B cell (primary cell): Measurements from ENCODE around the gene MIPEP. TPM values are rescaled to one million over a fixed set of nuclear protein-coding genes. Genes with fewer than 3 reads are reported as not detected.

Experiments used
- ATAC-seq: fragments of 200-7000 bp; cut with Tn5 transposase; one replicate; pipeline ENCODE4 v1.10.0; 2021; ENCODE audit warnings: low read depth, mild to moderate bottlenecking, moderate number of reproducible peaks, moderate library complexity
- CTCF ChIA-PET: fragments of 350-600 bp; sonication (Branson Sonifier 250); formaldehyde crosslinking; loops from one replicate; lab custom pipeline; 2021; ENCODE audit warnings: antibody characterized with exemption, inconsistent platforms; lab: Charles Lee
- POLR2A ChIA-PET: fragments of 350-600 bp; sonication (Branson Sonifier 250); formaldehyde crosslinking; loops from one replicate; lab custom pipeline; 2021; ENCODE audit warnings: antibody characterized with exemption; lab: Charles Lee
- DNase-seq: peaks from one replicate; pipeline ENCODE4 v3.0.0; 2013
- H2AFZ ChIP-seq: 2 replicates; pipeline ENCODE4 v1.6.1; 2012; ENCODE audit warnings: mild to moderate bottlenecking, low read depth, low read length; ENCODE audit not compliant: insufficient read depth, poor library complexity, severe bottlenecking
- H3K27ac ChIP-seq, 2 donors: 1 replicate in 1 of 2; 2 replicates in 1 of 2; pipeline ENCODE4 v1.5.1; 2012 to 2013; ENCODE audit warnings: low read length in 2 of 2, mild to moderate bottlenecking in 2 of 2, moderate library complexity in 1 of 2
- H3K27me3 ChIP-seq, 4 experiments: fragments of 200-600 bp in 1 of 4; sonication (generic) in 1 of 4; replicated peaks in 1 of 4; 1 replicate in 2 of 4; 2 replicates in 2 of 4; pipeline versions ENCODE4 v1.6.1 to v1.7.0; 2013 to 2016; ENCODE audit warnings: low read length in 3 of 4, mild to moderate bottlenecking in 2 of 4, mixed read lengths in 1 of 4, moderate library complexity in 1 of 4; ENCODE audit not compliant: insufficient read depth in 4 of 4, control insufficient read depth in 3 of 4; ENCODE audit errors: control extremely low read depth in 1 of 4
- H3K36me3 ChIP-seq, 2 experiments: replicated peaks in 1 of 2; 1 replicate in 1 of 2; 2 replicates in 1 of 2; pipeline versions ENCODE4 v1.6.1 to v1.7.1; 2013; ENCODE audit warnings: low read length in 1 of 2; ENCODE audit not compliant: insufficient read depth in 2 of 2, control insufficient read depth in 1 of 2; ENCODE audit errors: control extremely low read depth in 1 of 2, extremely low read depth in 1 of 2
- H3K4me1 ChIP-seq, 2 donors: fragments of 200-600 bp in 1 of 2; sonication (generic) in 1 of 2; 1 replicate in 1 of 2; 2 replicates in 1 of 2; pipeline versions ENCODE4 v1.5.1 to v1.6.1; 2013 to 2017; ENCODE audit warnings: low read length in 2 of 2; ENCODE audit not compliant: control insufficient read depth in 2 of 2, insufficient read depth in 2 of 2
- H3K4me2 ChIP-seq: replicated peaks from 2 replicates; pipeline ENCODE3; 2012; ENCODE audit warnings: mild to moderate bottlenecking, low read depth, low read length; ENCODE audit not compliant: poor library complexity, severe bottlenecking
- H3K4me3 ChIP-seq, 5 experiments: fragments of 200-600 bp in 1 of 5; sonication (generic) in 1 of 5; 1 replicate in 3 of 5; 2 replicates in 2 of 5; pipeline versions ENCODE4 v1.5.1 to v1.7.0; 2011 to 2016; ENCODE audit warnings: low read length in 4 of 5, mild to moderate bottlenecking in 4 of 5, low read depth in 2 of 5, control low read depth in 1 of 5, moderate library complexity in 1 of 5; ENCODE audit not compliant: insufficient read depth in 1 of 5; ENCODE audit errors: control extremely low read depth in 1 of 5, extremely low read depth in 1 of 5
- H3K79me2 ChIP-seq: fragments of 200-600 bp; sonication (generic); one replicate; pipeline ENCODE4 v1.6.0; 2016; ENCODE audit warnings: low read length; ENCODE audit not compliant: control insufficient read depth, insufficient read depth
- H3K9ac ChIP-seq: fragments of 200-600 bp; sonication (generic); 2 replicates; pipeline ENCODE4 v1.6.1; 2017; ENCODE audit warnings: mild to moderate bottlenecking, low read length, moderate library complexity
- H3K9me3 ChIP-seq, 3 donors: one replicate each; pipeline versions ENCODE4 v1.6.1 to v1.7.1; 2013; ENCODE audit warnings: low read length in 2 of 3; ENCODE audit not compliant: control insufficient read depth in 2 of 3, insufficient read depth in 1 of 3; ENCODE audit errors: control extremely low read depth in 1 of 3
- H4K20me1 ChIP-seq: 2 replicates; pipeline ENCODE4 v1.6.0; 2012; ENCODE audit warnings: mild to moderate bottlenecking, low read length; ENCODE audit not compliant: insufficient read depth, control insufficient read depth, poor library complexity, severe bottlenecking
- H3K27ac Mint-ChIP-seq: one replicate; pipeline ENCODE4 v1.8.0; 2021; ENCODE audit warnings: mixed read lengths
- H3K27me3 Mint-ChIP-seq: one replicate; pipeline ENCODE4 v1.8.0; 2021; ENCODE audit warnings: mixed read lengths
- H3K4me1 Mint-ChIP-seq: one replicate; pipeline ENCODE4 v1.8.0; 2021; ENCODE audit warnings: mixed read lengths
- H3K4me3 Mint-ChIP-seq: one replicate; pipeline ENCODE4 v1.8.0; 2021; ENCODE audit warnings: mixed read lengths
- H3K9me3 Mint-ChIP-seq: one replicate; pipeline ENCODE4 v1.8.0; 2022; ENCODE audit warnings: mixed read lengths; ENCODE audit not compliant: insufficient read depth
- EZH2 ChIP-seq: IDR thresholded peaks from 2 replicates; pipeline ENCODE4 v1.6.1; 2012; ENCODE audit warnings: borderline replicate concordance, low read depth, mild to moderate bottlenecking, moderate library complexity, low read length; ENCODE audit not compliant: insufficient read depth, poor library complexity, severe bottlenecking
- whole genome bisulfite sequencing: methylation state at CpG from one replicate; pipeline ENCODE4 v1.1.5; 2013; ENCODE audit warnings: missing lambda C conversion rate; ENCODE audit not compliant: insufficient coverage; 5-methylcytosine and 5-hydroxymethylcytosine counted together
- intact Hi-C: fragments of 100-400 bp; cut with micrococcal nuclease; formaldehyde crosslinking; loops from one replicate; pipeline ENCODE4 v1.10.0; 2022
- polyA plus RNA-seq: library from polyadenylated mRNA; depleted of rRNA; stranded (reverse); fragments of >200 nt; gene quantifications from 2 replicates; pipeline ENCODE4 v1.2.3, GENCODE V29; 2012
- total RNA-seq, 2 donors: library from RNA; stranded (reverse); fragments of 120-200 nt in 1 of 2; gene quantifications; 1 replicate in 1 of 2; 2 replicates in 1 of 2; pipeline versions ENCODE4 v1.2.3 to v1.2.4, GENCODE V29; 2013 to 2022
- TF ChIP-seq, protein P1 (sequence below): fragments of 200-600 bp; IDR thresholded peaks from one replicate; pipeline ENCODE4 v1.8.0; 2022; ENCODE audit warnings: antibody characterized with exemption, mild to moderate bottlenecking

MIPEP gene
- total and polyA plus RNA-seq, 2 donors (not counting 1 experiment from before 2014, with no cell fraction given), result 6.2 to 16.9 TPM

DNA sequence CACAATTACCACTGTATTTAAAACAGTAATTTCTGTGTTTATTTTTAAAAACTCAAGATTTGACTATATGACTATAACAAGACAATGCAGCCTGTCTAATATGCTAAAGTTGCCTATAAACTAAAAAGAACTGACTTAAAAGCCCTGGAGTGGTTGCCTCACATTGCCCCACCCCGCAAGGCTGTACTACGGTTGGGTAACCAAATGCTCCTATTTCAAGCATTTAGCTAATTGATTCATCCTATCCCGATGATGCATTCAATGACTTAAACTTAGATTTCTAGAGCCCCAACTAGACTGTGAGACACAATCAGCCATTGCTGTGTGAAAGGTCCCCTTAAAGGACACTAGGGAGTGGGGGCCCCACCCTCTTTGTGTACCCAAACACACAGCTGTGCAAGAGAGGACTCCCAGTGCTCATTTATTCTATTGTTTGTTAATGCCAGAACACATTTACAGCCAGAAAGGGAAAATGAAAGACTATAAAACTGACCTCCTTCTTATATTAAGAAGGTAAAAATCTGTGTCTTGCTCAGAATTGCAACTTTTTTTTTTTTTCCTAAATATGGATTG lies 66.9 kb downstream of the MIPEP start:
- peaks cover 10 to 13% of the 10 kb centered on the region in 2 donors for H3K4me1 ChIP-seq
- no peaks in the 10 kb centered on the region for H4K20me1 ChIP-seq
- Mint-ChIP-seq H3K27ac (no peak overlapping the region), H3K4me1 (peaks cover 9% of the 10 kb centered on the region), H3K9me3 (no peaks in the 10 kb centered on the region), H3K4me3 (no peak overlapping the region), H3K27me3 (no peaks in the 10 kb centered on the region)
- H3K36me3 ChIP-seq, result peaks cover 5 to 6% of the 10 kb centered on the region in 2 experiments
- no peak overlapping the region for H3K4me3 ChIP-seq
- no peak for DNase-seq
- ChIA-PET POLR2A (no interaction called here), CTCF (interaction anchor here (0.6 kb wide), 1 partner anchor 9 kb away, joined by 3 read pairs; no protein-coding TSS in a partner anchor)
- ATAC-seq, result no peak
- no peak overlapping the region for H3K9ac ChIP-seq
- H3K79me2 ChIP-seq, result no peaks in the 10 kb centered on the region
- 100% methylated on average over 1 of the region's 3 CpGs for WGBS
- no peak overlapping the region for H3K27ac ChIP-seq
- no peak overlapping the region for H2AFZ ChIP-seq
- peaks cover 0 to 4% (median 1%) of the 10 kb centered on the region in 4 experiments for H3K27me3 ChIP-seq
- peaks cover 4 to 12% (median 8%) of the 10 kb centered on the region in 3 donors for H3K9me3 ChIP-seq
- intact Hi-C loops, result no loop called here
- TF ChIP-seq, protein P1, sequence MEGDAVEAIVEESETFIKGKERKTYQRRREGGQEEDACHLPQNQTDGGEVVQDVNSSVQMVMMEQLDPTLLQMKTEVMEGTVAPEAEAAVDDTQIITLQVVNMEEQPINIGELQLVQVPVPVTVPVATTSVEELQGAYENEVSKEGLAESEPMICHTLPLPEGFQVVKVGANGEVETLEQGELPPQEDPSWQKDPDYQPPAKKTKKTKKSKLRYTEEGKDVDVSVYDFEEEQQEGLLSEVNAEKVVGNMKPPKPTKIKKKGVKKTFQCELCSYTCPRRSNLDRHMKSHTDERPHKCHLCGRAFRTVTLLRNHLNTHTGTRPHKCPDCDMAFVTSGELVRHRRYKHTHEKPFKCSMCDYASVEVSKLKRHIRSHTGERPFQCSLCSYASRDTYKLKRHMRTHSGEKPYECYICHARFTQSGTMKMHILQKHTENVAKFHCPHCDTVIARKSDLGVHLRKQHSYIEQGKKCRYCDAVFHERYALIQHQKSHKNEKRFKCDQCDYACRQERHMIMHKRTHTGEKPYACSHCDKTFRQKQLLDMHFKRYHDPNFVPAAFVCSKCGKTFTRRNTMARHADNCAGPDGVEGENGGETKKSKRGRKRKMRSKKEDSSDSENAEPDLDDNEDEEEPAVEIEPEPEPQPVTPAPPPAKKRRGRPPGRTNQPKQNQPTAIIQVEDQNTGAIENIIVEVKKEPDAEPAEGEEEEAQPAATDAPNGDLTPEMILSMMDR, result no peak
- TF ChIP-seq EZH2, result no peak
- H3K4me2 ChIP-seq, result no peak overlapping the region

DNA sequence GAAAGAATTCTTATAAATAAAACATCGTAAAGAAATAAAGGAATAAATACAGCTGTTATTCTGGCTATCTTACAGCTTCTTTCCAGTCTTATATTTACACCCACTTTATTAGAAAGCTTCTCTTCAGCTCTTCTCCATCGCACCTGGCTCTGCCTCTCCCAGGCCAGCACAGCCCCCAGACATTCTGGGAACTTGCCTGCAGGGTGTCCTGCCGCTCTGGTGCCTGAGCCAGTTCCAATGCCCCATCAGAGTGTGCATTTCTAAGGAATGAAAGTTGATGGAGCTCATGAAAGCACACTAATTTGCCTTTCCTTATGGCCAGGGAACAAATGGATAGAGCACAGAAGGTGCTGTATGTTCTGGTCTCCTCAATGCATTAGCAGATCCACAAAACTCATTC lies 68.7 kb downstream of the MIPEP start:
- Histone ChIP-seq H3K27me3 (peaks cover 0 to 4% (median 1%) of the 10 kb centered on the region in 4 experiments), H3K9ac (no peak overlapping the region), H3K9me3 (peaks cover 4 to 12% (median 8%) of the 10 kb centered on the region in 3 donors), H3K36me3 (peaks cover 5 to 6% of the 10 kb centered on the region in 2 experiments), H3K79me2 (no peaks in the 10 kb centered on the region), H3K4me3 (no peak overlapping the region), H3K27ac (no peak overlapping the region), H3K4me2 (no peak overlapping the region), H2AFZ (no peak overlapping the region), H3K4me1 (peaks cover 11 to 14% of the 10 kb centered on the region in 2 donors), H4K20me1 (no peaks in the 10 kb centered on the region)
- no peak for DNase-seq
- Mint-ChIP-seq H3K27me3 (no peaks in the 10 kb centered on the region), H3K27ac (no peak overlapping the region), H3K9me3 (no peaks in the 10 kb centered on the region), H3K4me1 (peaks cover 10% of the 10 kb centered on the region), H3K4me3 (no peak overlapping the region)
- no peak for ATAC-seq
- WGBS, result 100% methylated on average over 2 of the region's 3 CpGs
- no peak for TF ChIP-seq EZH2
- TF ChIP-seq, protein P1, result no peak
- ChIA-PET CTCF (no interaction called here), POLR2A (no interaction called here)
- intact Hi-C loops, result no loop called here
